Tibial artery (tissue), 4 donors: ENCODE measurements around the gene CSNK2B.

ENCODE experiments used
- DNase-seq, 2 donors: peaks; one replicate each; pipeline ENCODE4 v3.0.0-alpha.2; 2019
- H3K27ac ChIP-seq, 2 donors: fragments of 200-600 bp; sonication (generic) in 1 of 2; 1 replicate in 1 of 2; 2 replicates in 1 of 2; pipeline ENCODE4 v1.5.1; 2018 to 2019; ENCODE audit warnings: mild to moderate bottlenecking in 1 of 2
- H3K27me3 ChIP-seq, 2 donors: fragments of 200-600 bp; sonication (generic) in 1 of 2; one replicate each; pipeline versions ENCODE4 v1.5.1 to v1.6.0; 2016 to 2019
- H3K36me3 ChIP-seq, 3 donors: fragments of 200-600 bp; sonication (generic) in 2 of 3; one replicate each; pipeline ENCODE4 v1.5.1; 2016 to 2019; ENCODE audit warnings: mild to moderate bottlenecking in 2 of 3
- H3K4me1 ChIP-seq, 4 donors: fragments of 200-600 bp; sonication (generic) in 2 of 4; 1 replicate in 3 of 4; 2 replicates in 1 of 4; pipeline ENCODE4 v1.5.1; 2016 to 2019
- H3K4me3 ChIP-seq, 2 donors: fragments of 200-600 bp; sonication (generic) in 1 of 2; 1 replicate in 1 of 2; 2 replicates in 1 of 2; pipeline ENCODE4 v1.5.1; 2018 to 2019; ENCODE audit warnings: mild to moderate bottlenecking in 2 of 2
- H3K9me3 ChIP-seq, 3 donors: fragments of 200-600 bp; sonication (generic) in 1 of 3; one replicate each; pipeline ENCODE4 v1.5.1; 2016 to 2019
- CTCF ChIP-seq, 2 experiments: fragments of 200-600 bp in 1 of 2; fragments of 450-650 bp in 1 of 2; IDR thresholded peaks; one replicate each; pipeline ENCODE4 v1.5.1; 2017 to 2019; ENCODE audit warnings: antibody characterized with exemption in 2 of 2, mild to moderate bottlenecking in 1 of 2, moderate library complexity in 1 of 2
- intact Hi-C: fragments of 100-400 bp; cut with DNase I; formaldehyde crosslinking; loops from one replicate; pipeline ENCODE4 v1.15.0; 2023; ENCODE audit warnings: low total_unique reads

CSNK2B gene

GRCh38 chr6:31718265-31718664 lies 52.4 kb downstream of the CSNK2B start:
- intact Hi-C loops, result no loop called here
- H3K27ac ChIP-seq, result no peak overlapping the region
- no peaks in the 10 kb centered on the region for H3K9me3 ChIP-seq
- no peak for DNase-seq
- no peak overlapping the region for H3K4me3 ChIP-seq
- no peaks in the 10 kb centered on the region for H3K36me3 ChIP-seq
- no peaks in the 10 kb centered on the region for H3K4me1 ChIP-seq
- no peaks in the 10 kb centered on the region for H3K27me3 ChIP-seq
- no peak for TF ChIP-seq CTCF (IDR thresholded peaks at IDR 0.05)

GRCh38 chr6:31719001-31719400 lies 53.1 kb downstream of the CSNK2B start:
- Histone ChIP-seq H3K4me3 (no peak overlapping the region), H3K36me3 (peaks cover 0 to 1% (median 0%) of the 10 kb centered on the region in 3 donors), H3K9me3 (no peaks in the 10 kb centered on the region), H3K27me3 (no peaks in the 10 kb centered on the region), H3K4me1 (no peaks in the 10 kb centered on the region), H3K27ac (no peak overlapping the region)
- DNase-seq, result no peak
- intact Hi-C loops, result no loop called here
- no peak for TF ChIP-seq CTCF (IDR thresholded peaks at IDR 0.05)
